GM19328 (cell line): ENCODE measurements around the gene LGR4.

Experiments used
- ATAC-seq: cut with Tn5 transposase; IDR thresholded peaks from one replicate; pipeline ENCODE4 v1.9.1; 2021; ENCODE audit warnings: mild to moderate bottlenecking, moderate library complexity; ENCODE audit not compliant: unreplicated experiment

LGR4 gene

DNA sequence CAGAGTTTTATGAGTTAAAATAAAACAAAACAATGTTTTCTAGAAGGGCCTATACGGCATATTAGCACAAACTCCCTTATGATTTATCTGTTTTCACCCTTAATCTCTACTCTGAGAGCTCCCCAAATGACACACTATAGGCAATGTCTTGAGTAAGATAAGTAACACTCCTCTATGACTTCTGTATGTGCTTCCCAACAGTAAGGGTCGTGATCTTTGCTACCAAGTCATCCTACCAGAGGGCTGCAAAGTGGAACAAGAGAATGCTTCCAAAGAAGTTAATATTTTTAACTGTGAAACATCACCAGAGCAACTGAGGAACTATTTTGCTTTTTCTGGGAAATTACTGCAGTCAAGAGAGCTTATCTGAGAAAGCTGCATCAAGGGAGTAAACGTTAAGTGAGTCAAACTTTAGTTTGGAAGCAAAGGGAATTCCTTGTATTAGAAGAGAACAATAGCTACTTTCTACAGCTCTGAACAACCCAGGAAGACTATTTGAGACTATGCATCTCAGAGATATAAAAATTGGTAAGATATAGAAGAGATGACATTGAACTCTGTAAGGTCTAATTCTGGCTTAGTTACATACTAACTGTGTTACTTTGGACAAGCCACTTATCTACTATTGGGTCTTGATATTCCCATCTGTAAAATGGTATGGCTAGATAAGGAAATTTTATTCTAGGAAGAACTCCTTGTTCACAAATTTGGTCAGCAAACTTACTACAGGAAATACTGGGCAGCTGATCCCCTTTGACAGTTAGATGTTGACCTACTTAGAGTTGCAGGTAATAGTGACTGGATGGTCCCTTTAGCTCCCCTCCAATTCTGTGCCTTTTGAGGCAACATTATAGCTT, 65.9 kb downstream of the LGR4 start:
- no peak for ATAC-seq

DNA sequence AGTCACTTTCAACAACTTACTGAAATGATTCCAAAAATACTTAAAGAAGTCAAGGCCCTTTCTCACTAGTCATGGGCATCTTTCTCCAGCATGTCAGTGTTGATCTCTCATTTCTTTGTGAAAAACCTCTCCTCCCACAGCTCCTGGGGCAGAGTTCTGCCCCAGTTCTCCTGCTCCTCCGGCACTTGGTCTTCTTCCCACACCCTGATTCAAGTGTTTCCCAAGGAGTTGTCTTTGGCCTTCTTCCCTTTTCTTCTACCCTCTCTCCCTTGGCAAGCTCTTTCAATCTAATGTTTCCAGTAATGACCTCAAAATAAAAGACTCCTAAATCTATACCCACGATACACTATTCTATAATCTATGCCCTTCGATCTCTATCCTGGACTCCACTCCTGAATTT, 67.5 kb downstream of the LGR4 start:
- ATAC-seq = no peak

DNA sequence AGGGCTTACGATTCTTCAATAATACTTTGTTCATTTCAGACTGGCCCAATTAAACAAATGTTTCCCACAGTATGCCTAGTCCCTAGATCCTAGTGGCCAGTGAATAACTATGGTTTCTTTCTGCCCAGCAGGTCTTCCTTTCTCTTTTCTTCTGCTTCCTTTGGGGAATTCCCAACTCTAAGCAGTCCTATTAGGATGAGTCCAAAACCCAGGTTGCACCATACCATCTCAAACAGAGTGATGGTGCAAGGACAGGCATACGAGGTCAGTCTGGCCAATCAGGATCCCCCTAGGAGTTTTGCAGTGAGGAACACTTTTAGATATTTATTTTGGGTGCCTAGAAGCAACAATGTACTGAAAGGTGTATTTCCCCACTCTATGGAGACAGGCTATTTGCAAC, 68.2 kb downstream of the LGR4 start:
- ATAC-seq = no peak

GRCh38 chr11:27403195-27403594, 69.4 kb downstream of the LGR4 start:
- ATAC-seq = no peak

DNA sequence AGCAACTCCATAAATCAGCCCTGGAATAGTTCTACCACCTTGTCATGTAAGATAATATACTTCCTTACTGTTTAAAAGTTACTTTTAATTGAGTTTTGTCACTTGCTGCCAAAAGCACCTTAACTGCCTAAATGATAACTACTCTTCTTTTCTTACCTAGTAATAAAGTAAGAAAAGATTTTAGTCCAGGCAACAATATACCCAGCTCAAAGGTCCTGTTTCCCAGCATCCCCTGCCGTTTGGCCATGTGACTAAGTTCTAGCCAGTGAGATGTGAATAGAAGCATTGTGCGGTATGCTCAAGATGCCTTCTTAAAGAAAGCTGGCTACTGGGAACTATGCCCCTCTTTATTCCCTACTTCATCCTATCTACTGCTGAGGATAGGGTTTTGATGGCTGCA, 70.1 kb downstream of the LGR4 start:
- ATAC-seq = no peak

DNA sequence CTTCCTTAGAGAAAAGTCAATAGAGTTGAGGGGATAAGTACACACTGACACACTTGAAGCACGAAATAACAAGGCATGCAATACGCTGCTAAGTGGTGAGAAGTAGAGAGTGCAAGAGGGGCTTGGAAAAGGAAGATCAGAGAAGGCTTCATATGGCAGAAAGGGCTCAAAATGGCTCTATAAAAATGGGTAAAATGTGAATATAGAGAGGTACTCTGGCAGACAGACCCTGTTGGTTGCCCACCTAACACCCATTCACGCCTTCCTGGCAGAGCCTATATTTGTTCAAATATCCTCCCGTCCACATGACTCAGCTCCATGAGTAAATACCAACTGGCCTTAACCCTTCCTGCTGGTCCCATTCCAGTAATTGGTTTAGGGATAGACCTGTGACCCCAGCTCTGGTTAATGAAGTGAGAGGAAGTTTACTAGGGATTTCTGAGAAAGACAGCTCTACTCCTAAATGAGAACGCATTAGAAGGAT, 70.7 kb downstream of the LGR4 start:
- no peak for ATAC-seq

DNA sequence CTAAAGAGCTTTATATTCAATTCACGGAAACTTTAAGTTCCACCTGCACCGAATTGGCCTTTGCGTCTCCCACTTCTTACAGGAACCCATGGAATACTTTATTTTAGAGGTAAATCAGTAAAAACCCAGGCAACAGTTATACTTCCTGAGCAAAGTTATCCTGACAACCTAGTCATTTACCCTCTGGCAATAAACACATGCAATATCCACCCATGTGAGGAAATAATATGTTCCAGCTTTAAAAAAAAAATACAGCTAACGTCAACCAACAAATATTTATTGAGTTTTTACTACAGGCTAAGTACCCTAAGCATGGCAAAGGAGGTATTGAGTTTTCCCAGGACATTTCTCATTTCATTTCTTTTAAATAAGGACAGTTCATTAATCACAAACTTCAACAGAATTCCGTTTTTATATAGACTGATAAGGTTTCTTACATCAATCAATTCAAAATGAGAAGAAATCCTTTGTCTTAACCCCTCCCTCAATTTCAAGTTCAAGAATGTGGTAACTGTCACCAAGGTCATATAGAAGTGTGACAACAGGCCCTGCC, 71.2 kb downstream of the LGR4 start:
- no peak for ATAC-seq

DNA sequence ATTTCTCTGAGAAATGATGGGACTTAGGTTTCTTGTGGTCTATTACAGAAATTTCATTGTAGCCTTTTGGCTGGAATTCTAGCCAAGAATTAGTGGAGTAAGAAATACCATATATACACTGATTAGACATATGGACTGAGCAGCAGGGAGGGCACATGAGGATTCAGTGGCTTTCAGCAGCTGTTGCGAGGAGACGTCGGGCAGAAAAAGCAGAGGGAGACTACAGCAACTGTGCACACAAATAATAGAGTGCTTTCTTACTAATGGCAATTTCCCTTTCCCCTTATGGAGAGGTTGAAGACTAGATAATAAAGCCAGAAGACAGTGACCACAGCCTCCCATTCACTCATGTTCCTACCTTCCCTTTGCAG, 74.2 kb downstream of the LGR4 start:
- no peak for ATAC-seq

- no peak for ATAC-seq
Measured at GRCh38 chr11:27397624-27398399, 74.8 kb downstream of the LGR4 start.

DNA sequence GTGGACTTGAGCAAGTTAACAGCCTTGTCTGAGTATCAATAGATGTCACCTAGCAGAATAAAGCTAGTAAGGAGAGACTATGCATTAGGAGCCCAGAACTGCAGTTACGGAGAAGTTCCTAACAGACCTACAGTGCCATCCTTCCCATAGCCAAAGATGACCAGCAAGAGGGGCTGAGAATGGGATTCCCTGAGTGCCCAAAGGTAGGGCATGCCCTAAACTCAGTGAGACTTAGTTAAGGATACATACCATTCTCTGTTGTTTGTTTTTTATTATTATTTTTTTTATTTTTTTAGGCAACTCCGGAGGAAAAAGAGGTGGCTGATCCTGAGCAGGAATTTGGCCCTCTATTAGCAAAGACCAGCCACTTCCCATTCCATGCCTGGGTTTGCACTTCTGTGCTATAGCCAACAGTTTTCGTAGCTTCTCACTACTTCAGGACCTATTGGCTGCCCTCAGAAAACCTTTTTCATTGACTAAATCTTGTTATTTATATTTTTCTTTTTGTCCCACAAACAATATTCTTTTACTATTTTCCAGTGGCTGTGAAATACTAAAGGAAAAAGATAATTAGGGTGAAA, 76.2 kb downstream of the LGR4 start:
- no peak for ATAC-seq

- no peak for ATAC-seq
Measured at GRCh38 chr11:27395556-27396258, 76.9 kb downstream of the LGR4 start.

DNA sequence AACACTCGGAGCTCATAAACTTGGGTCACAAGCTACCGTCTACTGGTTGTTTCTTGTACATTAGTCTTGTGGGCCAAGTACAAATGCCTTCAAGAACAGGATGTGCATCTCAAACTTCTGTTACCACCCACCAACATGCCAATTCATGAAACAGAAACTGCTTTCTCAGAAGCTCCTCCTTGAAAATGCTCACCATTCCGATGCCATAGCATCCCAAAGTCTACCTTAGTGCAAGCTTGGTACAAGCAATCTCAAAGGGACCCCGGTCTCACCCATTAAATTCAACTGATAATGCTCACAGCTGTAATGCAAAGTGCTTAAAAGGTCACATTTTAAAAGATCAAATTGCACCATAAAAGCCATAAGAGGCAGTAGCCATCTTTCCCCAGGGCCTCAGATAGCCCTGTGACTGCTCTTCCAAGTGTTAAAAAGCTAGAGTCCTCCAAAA, 77.8 kb downstream of the LGR4 start:
- no peak for ATAC-seq

DNA sequence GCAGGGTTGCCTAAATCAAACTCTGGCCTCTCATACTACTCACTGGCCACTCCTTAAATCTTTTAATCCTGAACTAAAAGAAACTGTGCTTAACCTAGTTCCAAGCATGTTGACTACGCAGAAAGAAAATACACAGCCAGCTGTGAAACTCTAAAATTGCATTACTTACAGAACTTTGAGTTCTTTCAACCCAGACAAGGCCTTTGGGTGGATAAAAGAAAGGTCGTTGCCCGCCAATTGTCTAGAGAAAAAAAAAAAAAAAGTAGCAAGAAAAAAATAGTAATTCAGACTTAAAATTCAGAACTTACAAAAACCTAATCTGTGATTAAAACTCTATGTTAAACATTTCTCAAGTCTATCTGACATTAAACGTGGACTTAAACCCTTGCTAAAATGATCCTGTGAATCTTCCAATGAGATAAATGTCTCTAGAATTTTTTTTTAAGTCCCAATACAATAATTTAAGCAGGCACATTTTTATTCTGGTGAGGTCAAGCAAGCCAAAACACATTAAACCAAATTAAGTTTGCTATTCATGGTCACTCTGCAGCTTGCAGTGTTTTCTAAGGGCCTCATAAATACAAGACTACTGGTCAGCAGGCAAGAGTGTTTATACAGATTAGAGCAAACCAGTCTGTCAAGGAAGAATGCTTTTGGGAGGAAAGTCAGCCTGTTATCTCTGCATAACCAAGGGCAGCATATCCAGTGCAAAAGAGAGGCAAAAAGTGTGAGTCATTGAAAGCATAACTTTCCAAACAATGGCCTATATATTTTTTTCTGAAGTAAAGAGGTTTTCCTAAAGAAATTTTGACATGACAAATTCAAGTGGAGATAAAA, 80.1 kb downstream of the LGR4 start:
- ATAC-seq = no peak

DNA sequence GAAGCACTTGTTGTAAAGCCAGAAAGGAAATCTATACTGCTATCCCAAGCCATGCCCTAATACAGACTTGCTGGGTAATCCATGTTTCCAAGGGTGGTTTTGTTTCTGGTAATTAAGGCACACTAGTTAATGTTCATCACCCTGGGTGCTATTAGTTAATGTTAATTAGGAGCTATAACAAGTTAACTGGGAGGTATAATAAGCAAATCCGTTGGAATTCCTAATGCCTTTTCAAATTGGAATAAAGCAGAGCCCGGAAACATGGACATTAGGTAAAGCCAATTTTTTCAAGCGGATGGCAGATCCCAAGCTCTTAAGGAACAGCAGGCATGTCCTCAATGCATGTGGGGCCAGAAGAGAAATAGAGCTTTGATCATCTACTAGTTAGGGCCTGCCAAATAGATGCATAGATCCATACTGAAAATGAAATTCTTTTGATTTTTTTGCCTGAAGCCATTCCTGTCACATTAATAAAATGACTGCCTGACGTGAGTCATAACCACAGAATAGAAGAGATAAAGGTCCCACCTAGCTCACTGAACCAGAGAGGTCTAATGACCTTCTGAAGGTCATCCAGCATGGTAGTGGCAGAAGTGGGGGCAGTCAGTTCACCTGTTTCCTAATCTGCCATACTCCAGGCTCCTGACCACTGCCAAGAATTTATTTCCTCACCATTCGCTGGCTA, 81.1 kb downstream of the LGR4 start:
- no peak for ATAC-seq

GRCh38 chr11:27390318-27391295, 82.0 kb downstream of the LGR4 start:
- ATAC-seq = no peak

DNA sequence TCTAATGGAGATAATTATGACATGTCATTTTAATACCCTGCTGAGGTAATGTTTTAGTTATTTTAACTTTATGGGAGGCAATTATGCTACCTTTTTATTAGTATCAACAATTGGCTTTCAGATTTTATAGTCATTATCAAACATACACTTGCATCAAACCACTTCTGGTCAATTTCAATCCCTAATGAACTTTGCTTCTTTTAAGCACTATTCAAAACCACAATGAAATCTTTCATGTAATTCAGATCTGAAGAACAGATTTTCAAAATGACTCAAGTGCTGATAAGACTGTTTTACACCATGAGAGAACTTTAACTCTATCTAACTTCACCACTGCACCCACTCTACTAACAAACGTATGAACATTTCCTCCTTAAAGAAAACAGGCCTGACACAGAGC, 83.7 kb downstream of the LGR4 start:
- no peak for ATAC-seq

DNA sequence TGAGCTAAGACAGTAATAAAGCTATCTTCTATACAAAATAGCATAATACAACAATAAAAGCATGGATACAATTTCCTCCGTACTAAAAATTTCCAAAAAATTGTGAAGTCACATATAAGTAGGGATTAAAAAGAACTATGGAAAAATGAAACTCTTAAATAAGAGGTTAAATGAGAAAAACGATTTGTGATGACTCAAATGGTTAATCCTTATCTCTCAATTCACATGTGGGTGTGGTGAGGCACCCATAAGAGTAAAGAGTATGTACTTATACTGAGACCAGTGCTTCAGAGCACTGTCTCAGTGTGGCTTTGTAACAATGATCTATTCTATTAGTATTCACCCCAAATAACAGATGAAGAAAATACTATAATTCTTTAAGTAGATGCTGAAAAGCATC, 84.6 kb downstream of the LGR4 start:
- ATAC-seq = no peak

GRCh38 chr11:27387362-27387761, 85.2 kb downstream of the LGR4 start:
- ATAC-seq = no peak
